Coronary artery (tissue), 2 donors: ENCODE results near the gene TENM3.

Experiments
- DNase-seq: peaks from one replicate; pipeline ENCODE4 v3.0.0-alpha.2; 2017; ENCODE audit warnings: low spot score
- H3K27ac ChIP-seq, 2 donors: fragments of 200-600 bp; sonication (generic); one replicate each; pipeline ENCODE4 v1.5.1; 2016 to 2019
- H3K4me3 ChIP-seq: fragments of 200-600 bp; sonication (generic); 2 replicates; pipeline ENCODE4 v1.5.1; 2016; ENCODE audit warnings: mild to moderate bottlenecking, moderate library complexity
- CTCF ChIP-seq: fragments of 200-600 bp; sonication (generic); IDR thresholded peaks from one replicate; pipeline ENCODE4 v1.5.1; 2019; ENCODE audit warnings: antibody characterized with exemption

TENM3 gene

GRCh38 chr4:182254026-182254780 lies 11.0 kb downstream of the TENM3 start:
- DNase-seq, result no peak
- no peak for TF ChIP-seq CTCF

GRCh38 chr4:182255441-182256190 lies 12.4 kb downstream of the TENM3 start:
- no peak overlapping the region for H3K27ac ChIP-seq
- no peak for DNase-seq
- no peak overlapping the region for H3K4me3 ChIP-seq
- no peak for TF ChIP-seq CTCF

More at GRCh38 chr4:182254026-182254780, 11.0 kb downstream of the TENM3 start:
- no peak overlapping the region for H3K4me3 ChIP-seq
- H3K27ac ChIP-seq, result no peak overlapping the region

GRCh38 chr4:182257016-182257415 lies 13.8 kb downstream of the TENM3 start:
- no peak overlapping the region for H3K4me3 ChIP-seq
- no peak for TF ChIP-seq CTCF
- H3K27ac ChIP-seq, result no peak overlapping the region
- no peak for DNase-seq

- H3K4me3 ChIP-seq, result no peak overlapping the region
- no peak for DNase-seq
- no peak overlapping the region for H3K27ac ChIP-seq
- TF ChIP-seq CTCF, result no peak
Measured at GRCh38 chr4:182257503-182257902, 14.3 kb downstream of the TENM3 start.

- Histone ChIP-seq H3K4me3 (no peak overlapping the region), H3K27ac (no peak overlapping the region)
- DNase-seq, result no peak
- no peak for TF ChIP-seq CTCF
Measured at GRCh38 chr4:182258441-182259000, 15.3 kb downstream of the TENM3 start.

- Histone ChIP-seq H3K4me3 (no peak overlapping the region), H3K27ac (no peak overlapping the region)
- no peak for DNase-seq
- no peak for TF ChIP-seq CTCF
Measured at GRCh38 chr4:182261651-182262223, 18.5 kb downstream of the TENM3 start.
